KMS-11 (cell line): ENCODE data around the gene KRT78.

ENCODE experiments used
- H2AFZ ChIP-seq: fragments of 200-600 bp; sonication (generic); 2 replicates; pipeline ENCODE4 v1.6.1; 2016; ENCODE audit warnings: antibody characterized with exemption, mixed run types, low read depth
- H3K27ac ChIP-seq: fragments of 200-600 bp; sonication (generic); 2 replicates; pipeline ENCODE4 v1.6.1; 2016; ENCODE audit warnings: mild to moderate bottlenecking, mixed run types
- H3K27me3 ChIP-seq: fragments of 200-600 bp; sonication (generic); 2 replicates; pipeline ENCODE4 v1.6.1; 2017; ENCODE audit warnings: mild to moderate bottlenecking, low read depth, mixed run types, moderate library complexity; ENCODE audit not compliant: insufficient read depth
- H3K36me3 ChIP-seq: fragments of 200-600 bp; sonication (generic); 2 replicates; pipeline ENCODE4 v1.6.1; 2017; ENCODE audit warnings: mild to moderate bottlenecking, mixed run types; ENCODE audit not compliant: insufficient read depth
- H3K4me1 ChIP-seq: fragments of 200-600 bp; sonication (generic); 2 replicates; pipeline ENCODE4 v1.6.1; 2016; ENCODE audit warnings: mild to moderate bottlenecking, low read depth, mixed run types; ENCODE audit not compliant: poor library complexity, severe bottlenecking
- H3K4me2 ChIP-seq: fragments of 200-600 bp; sonication (generic); 2 replicates; pipeline ENCODE4 v1.7.0; 2016; ENCODE audit warnings: mild to moderate bottlenecking, mixed run types
- H3K4me3 ChIP-seq: fragments of 200-600 bp; sonication (generic); IDR thresholded peaks from 2 replicates; pipeline ENCODE4 v1.6.1; 2017; ENCODE audit warnings: low read depth, low read length, mixed read lengths; ENCODE audit not compliant: insufficient read depth
- H3K79me2 ChIP-seq: fragments of 200-600 bp; sonication (generic); 2 replicates; pipeline ENCODE4 v1.6.1; 2016; ENCODE audit warnings: low read depth, mixed run types; ENCODE audit not compliant: insufficient read depth
- H3K9ac ChIP-seq: fragments of 200-600 bp; sonication (generic); 2 replicates; pipeline ENCODE4 v1.6.1; 2016; ENCODE audit warnings: mild to moderate bottlenecking, mixed run types
- H4K20me1 ChIP-seq: fragments of 200-600 bp; sonication (generic); 2 replicates; pipeline ENCODE4 v1.6.1; 2016; ENCODE audit warnings: mild to moderate bottlenecking, mixed run types; ENCODE audit not compliant: insufficient read depth
- CTCF ChIP-seq: fragments of 200-600 bp; sonication (generic); conservative IDR thresholded peaks from 2 replicates; pipeline ENCODE4 v1.6.1; 2017; ENCODE audit warnings: low read depth, mild to moderate bottlenecking, antibody characterized with exemption, low read length, moderate library complexity, mixed read lengths

Gene KRT78

GRCh38 chr12:52831251-52831650 lies 17.5 kb downstream of the KRT78 start:
- Histone ChIP-seq H2AFZ (no peak overlapping the region), H3K79me2 (no peaks in the 10 kb centered on the region), H3K4me3 (no peak overlapping the region), H3K4me1 (no peaks in the 10 kb centered on the region), H3K36me3 (no peaks in the 10 kb centered on the region), H3K27ac (no peak overlapping the region), H4K20me1 (no peaks in the 10 kb centered on the region), H3K4me2 (no peak overlapping the region), H3K9ac (no peak overlapping the region), H3K27me3 (peaks cover 59% of the 10 kb centered on the region; the same call in 1 of the 2 replicates)
- no peak for TF ChIP-seq CTCF

GRCh38 chr12:52829986-52830770 lies 18.6 kb downstream of the KRT78 start:
- TF ChIP-seq CTCF: no peak
- Histone ChIP-seq H3K9ac (no peak overlapping the region), H3K36me3 (no peaks in the 10 kb centered on the region), H3K4me2 (no peak overlapping the region), H2AFZ (no peak overlapping the region), H4K20me1 (no peaks in the 10 kb centered on the region), H3K27ac (no peak overlapping the region), H3K27me3 (peaks cover 53% of the 10 kb centered on the region; the same call in 1 of the 2 replicates), H3K4me3 (no peak overlapping the region), H3K4me1 (no peaks in the 10 kb centered on the region), H3K79me2 (no peaks in the 10 kb centered on the region)

GRCh38 chr12:52828591-52829021 lies 20.2 kb downstream of the KRT78 start:
- no peaks in the 10 kb centered on the region for H4K20me1 ChIP-seq
- TF ChIP-seq CTCF: no peak

GRCh38 chr12:52828156-52828555 lies 20.6 kb downstream of the KRT78 start:
- no peak overlapping the region for H2AFZ ChIP-seq
- no peak for TF ChIP-seq CTCF
- no peaks in the 10 kb centered on the region for H4K20me1 ChIP-seq

More at GRCh38 chr12:52828591-52829021, 20.2 kb downstream of the KRT78 start:
- Histone ChIP-seq H3K4me3 (no peak overlapping the region), H3K27ac (no peak overlapping the region), H3K36me3 (no peaks in the 10 kb centered on the region), H3K27me3 (peaks cover 58% of the 10 kb centered on the region), H3K79me2 (no peaks in the 10 kb centered on the region), H2AFZ (no peak overlapping the region), H3K4me2 (no peak overlapping the region), H3K9ac (no peak overlapping the region), H3K4me1 (no peaks in the 10 kb centered on the region)

More at GRCh38 chr12:52828156-52828555, 20.6 kb downstream of the KRT78 start:
- H3K27me3 ChIP-seq: peaks cover 59% of the 10 kb centered on the region
- no peak overlapping the region for H3K4me3 ChIP-seq
- H3K36me3 ChIP-seq: no peaks in the 10 kb centered on the region
- no peaks in the 10 kb centered on the region for H3K4me1 ChIP-seq
- H3K4me2 ChIP-seq: no peak overlapping the region
- no peaks in the 10 kb centered on the region for H3K79me2 ChIP-seq
- H3K27ac ChIP-seq: no peak overlapping the region
- H3K9ac ChIP-seq: no peak overlapping the region
